HFFc6 (cell line): ENCODE data around the gene PKP2. TPM values are rescaled to one million over a fixed set of nuclear protein-coding genes. Genes with fewer than 3 reads are reported as not detected.

Experiments
- DNase-seq: peaks from one replicate; pipeline ENCODE4 v3.0.0-alpha.2; 2018
- H3K27ac Mint-ChIP-seq: 2 replicates; pipeline ENCODE4 v1.8.0; 2020; ENCODE audit warnings: mild to moderate bottlenecking, mixed read lengths
- H3K27me3 Mint-ChIP-seq: 2 replicates; pipeline ENCODE4 v1.8.0; 2021; ENCODE audit warnings: mild to moderate bottlenecking, moderate library complexity, mixed read lengths; ENCODE audit not compliant: insufficient read depth
- H3K36me3 Mint-ChIP-seq: 2 replicates; pipeline ENCODE4 v1.8.0; 2021; ENCODE audit warnings: low read depth, mixed read lengths
- H3K4me1 Mint-ChIP-seq: 2 replicates; pipeline ENCODE4 v1.8.0; 2020; ENCODE audit warnings: low read depth, mixed read lengths
- H3K4me3 Mint-ChIP-seq: 2 replicates; pipeline ENCODE4 v1.8.0; 2020; ENCODE audit warnings: mild to moderate bottlenecking, moderate library complexity, mixed read lengths
- H3K9me3 Mint-ChIP-seq: 2 replicates; pipeline ENCODE4 v1.8.0; 2020; ENCODE audit warnings: mild to moderate bottlenecking, mixed read lengths
- CTCF ChIP-seq: fragments of 200-600 bp; sonication (generic); IDR thresholded peaks from 2 replicates; pipeline ENCODE4 v1.5.0; 2021; ENCODE audit warnings: antibody characterized with exemption, mild to moderate bottlenecking
- total RNA-seq, 6 experiments: library from RNA; stranded (reverse); fragmentation: NEBNext Ultra II Directional; extraction: Animal tissue kit (Norgen Biotek cat#: 25700); gene quantifications; 2 replicates in 1 of 6; 3 replicates in 5 of 6; pipeline ENCODE4 v1.2.3, GENCODE V29; 2021

Gene PKP2
- total RNA-seq, 6 experiments from 2014 or later, result 0.17 TPM; not detected in 5

DNA sequence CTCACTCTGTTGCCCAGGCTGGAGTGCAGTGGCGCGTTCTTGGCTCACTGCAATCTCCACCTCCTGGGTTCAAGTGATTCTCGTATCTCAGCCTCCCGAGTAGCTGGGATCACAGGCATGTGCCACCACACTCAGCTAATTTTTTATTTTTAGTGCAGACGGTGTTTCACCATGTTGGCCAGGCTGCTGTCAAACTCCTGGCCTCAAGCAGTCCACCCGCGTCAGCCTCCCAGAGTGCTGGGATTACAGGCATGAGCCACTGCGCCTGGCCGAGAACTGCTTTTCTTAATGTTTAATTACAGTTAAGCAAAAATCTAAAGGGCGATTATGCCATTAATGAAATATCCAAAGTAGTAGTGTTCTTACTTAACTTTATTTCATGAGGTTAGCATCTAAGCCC, 154.4 kb downstream of the PKP2 start:
- Mint-ChIP-seq H3K4me1 (no peaks in the 10 kb centered on the region), H3K9me3 (no peaks in the 10 kb centered on the region), H3K4me3 (no peak overlapping the region), H3K27ac (no peak overlapping the region), H3K36me3 (peaks cover 21% of the 10 kb centered on the region; the same call in 1 of the 2 replicates), H3K27me3 (no peaks in the 10 kb centered on the region)
- no peak for DNase-seq
- no peak for TF ChIP-seq CTCF

Other genes with a start within 250 kb of the PKP2 start
- 10 to 100 TPM; 53.3 to 62.2 (median 61.6) TPM for gene DNM1L, start 217.5 kb downstream of the PKP2 start, total RNA-seq
- gene YARS2, start 140.9 kb downstream of the PKP2 start, total RNA-seq, result 10 to 100 TPM; 14.6 to 21.7 (median 17.4) TPM